ENCODE data around the gene GCNT1. TPM values are rescaled to one million over a fixed set of nuclear protein-coding genes. Genes with fewer than 3 reads are reported as not detected.
"Not testable (repeated sequence)": the region's sequence is repeated elsewhere in the genome, so short reads cannot be mapped to it uniquely, and the experiment has no call there.

Gene GCNT1
- total RNA-seq, 2 experiments from 2014 or later = 4.2 to 4.6 TPM

- ChIA-PET POLR2A (interaction anchor here (0.6 kb wide), 1 partner anchor 13 kb away, joined by 8 read pairs; no protein-coding TSS in a partner anchor), CTCF (interaction anchor here (0.8 to 3.2 kb wide), 3 partner anchors 13 to 19 kb away, joined by 3 to 12 read pairs (median 5); no protein-coding TSS in a partner anchor)
- Mint-ChIP-seq H3K4me1 (peaks cover 28% of the 10 kb centered on the region), H3K27ac (peak overlapping the region; percentile 58), H3K4me3 (no peak overlapping the region), H3K36me3 (ENCODE audit: low read depth) (no peaks in the 10 kb centered on the region), H3K27me3 (no peaks in the 10 kb centered on the region), H3K9me3 (ENCODE audit: low read depth) (no peaks in the 10 kb centered on the region)
- ATAC-seq (no peak), DNase-seq (no peak)
- intact Hi-C loops (cut with DNase I, micrococcal nuclease) = no loop called here
Observed at GRCh38 chr9:76425677-76426453, 33.1 kb upstream of the GCNT1 start.

GRCh38 chr9:76426807-76427419 lies 32.1 kb upstream of the GCNT1 start:
- Mint-ChIP-seq H3K4me1 (peaks cover 28% of the 10 kb centered on the region), H3K27ac (no peak overlapping the region), H3K27me3 (no peaks in the 10 kb centered on the region), H3K36me3 (ENCODE audit: low read depth) (no peaks in the 10 kb centered on the region), H3K4me3 (no peak overlapping the region), H3K9me3 (ENCODE audit: low read depth) (no peaks in the 10 kb centered on the region)
- no peak for DNase-seq
- peak; percentile 23 for ATAC-seq
- CTCF ChIA-PET = interaction anchor here (0.8 kb wide), 1 partner anchor 59 kb away, joined by 3 read pairs; no protein-coding TSS in a partner anchor
- intact Hi-C loops (cut with DNase I, micrococcal nuclease) = no loop called here
- POLR2A ChIA-PET = no interaction called here

GRCh38 chr9:76431601-76432000 lies 27.4 kb upstream of the GCNT1 start:
- peaks cover 20% of the 10 kb centered on the region for H3K4me1 Mint-ChIP-seq
- H3K27ac Mint-ChIP-seq = no peak overlapping the region
- DNase-seq (no peak), ATAC-seq (no peak)
- H3K4me3 Mint-ChIP-seq = no peak overlapping the region
- intact Hi-C loops (cut with DNase I, micrococcal nuclease) = no loop called here
- ChIA-PET CTCF (no interaction called here), POLR2A (no interaction called here)
- H3K9me3 Mint-ChIP-seq (ENCODE audit: low read depth) = no peaks in the 10 kb centered on the region
- no peaks in the 10 kb centered on the region for H3K36me3 Mint-ChIP-seq (ENCODE audit: low read depth)
- peaks cover 7% of the 10 kb centered on the region for H3K27me3 Mint-ChIP-seq

GRCh38 chr9:76433406-76433805 lies 25.6 kb upstream of the GCNT1 start:
- Mint-ChIP-seq H3K4me1 (peaks cover 23% of the 10 kb centered on the region), H3K36me3 (ENCODE audit: low read depth) (no peaks in the 10 kb centered on the region), H3K4me3 (no peak overlapping the region), H3K9me3 (ENCODE audit: low read depth) (no peaks in the 10 kb centered on the region), H3K27ac (peak overlapping the region; percentile 37), H3K27me3 (peaks cover 7% of the 10 kb centered on the region)
- intact Hi-C loops (cut with DNase I, micrococcal nuclease) = no loop called here
- no peak for DNase-seq
- POLR2A ChIA-PET = no interaction called here
- CTCF ChIA-PET = interaction anchor here (0.7 to 1.2 kb wide), 5 partner anchors 9 to 270 kb away, joined by 3 to 4 read pairs (median 3); no protein-coding TSS in a partner anchor
- ATAC-seq = peak; percentile 35

GRCh38 chr9:76433836-76434235 lies 25.1 kb upstream of the GCNT1 start:
- H3K36me3 Mint-ChIP-seq (ENCODE audit: low read depth) = no peaks in the 10 kb centered on the region
- H3K9me3 Mint-ChIP-seq (ENCODE audit: low read depth) = no peaks in the 10 kb centered on the region
- ChIA-PET POLR2A (no interaction called here), CTCF (interaction anchor here (0.6 to 1.2 kb wide), 6 partner anchors 10 to 270 kb away, joined by 3 to 4 read pairs (median 3); no protein-coding TSS in a partner anchor)
- peak overlapping the region; percentile 37 for H3K27ac Mint-ChIP-seq
- no peak overlapping the region for H3K4me3 Mint-ChIP-seq
- ATAC-seq (peak; percentile 66), DNase-seq (no peak)
- intact Hi-C loops (cut with DNase I, micrococcal nuclease) = no loop called here
- H3K4me1 Mint-ChIP-seq = peaks cover 28% of the 10 kb centered on the region
- peaks cover 7% of the 10 kb centered on the region for H3K27me3 Mint-ChIP-seq

- H3K4me3 Mint-ChIP-seq; ATAC-seq; H3K27ac Mint-ChIP-seq; POLR2A ChIA-PET; H3K9me3 Mint-ChIP-seq (ENCODE audit: low read depth); DNase-seq; H3K27me3 Mint-ChIP-seq; H3K36me3 Mint-ChIP-seq (ENCODE audit: low read depth): not testable (repeated sequence)
- H3K4me1 Mint-ChIP-seq = peaks cover 36% of the 10 kb centered on the region
- intact Hi-C loops (cut with DNase I, micrococcal nuclease) = loop anchor here in 1 of 2 experiments (5.0 kb wide), 1 partner anchor 127 kb away; no protein-coding TSS in a partner anchor
- CTCF ChIA-PET = interaction anchor here (0.6 kb wide), 1 partner anchor 25 kb away, joined by 4 read pairs; no protein-coding TSS in a partner anchor
Observed at GRCh38 chr9:76434897-76435296, 24.1 kb upstream of the GCNT1 start.

GRCh38 chr9:76437017-76437699 lies 21.8 kb upstream of the GCNT1 start:
- H3K36me3 Mint-ChIP-seq (ENCODE audit: low read depth); H3K9me3 Mint-ChIP-seq (ENCODE audit: low read depth); H3K4me3 Mint-ChIP-seq; H3K27me3 Mint-ChIP-seq; ATAC-seq; CTCF ChIA-PET; POLR2A ChIA-PET; DNase-seq: not testable (repeated sequence)
- intact Hi-C loops (cut with DNase I, micrococcal nuclease) = loop anchor here in 1 of 2 experiments (5.0 kb wide), 1 partner anchor 125 kb away; no protein-coding TSS in a partner anchor
- peak overlapping the region; percentile 57 for H3K27ac Mint-ChIP-seq
- H3K4me1 Mint-ChIP-seq = peaks cover 56% of the 10 kb centered on the region

GRCh38 chr9:76438841-76439588 lies 20.0 kb upstream of the GCNT1 start:
- H3K4me1 Mint-ChIP-seq = peaks cover 52% of the 10 kb centered on the region
- H3K4me3 Mint-ChIP-seq = no peak overlapping the region
- CTCF ChIA-PET = interaction anchor here (1.1 to 1.9 kb wide), 6 partner anchors 12 to 219 kb away, joined by 3 to 8 read pairs (median 5); partner anchors contain the start of gene RFK
- peak; percentile 48 for DNase-seq
- intact Hi-C loops (cut with DNase I, micrococcal nuclease) = loop anchor here (1.0 to 5.0 kb wide), 4 partner anchors 15 to 123 kb away; partner anchors contain the start of gene RFK (in 1 of the 2)
- H3K9me3 Mint-ChIP-seq (ENCODE audit: low read depth) = no peaks in the 10 kb centered on the region
- peak overlapping the region; percentile 70 for H3K27ac Mint-ChIP-seq
- peak; percentile 66 for ATAC-seq
- peaks cover 3% of the 10 kb centered on the region for H3K36me3 Mint-ChIP-seq (ENCODE audit: low read depth)
- POLR2A ChIA-PET = interaction anchor here (1.0 to 1.6 kb wide), 3 partner anchors 10 to 15 kb away, joined by 6 to 8 read pairs (median 6); no protein-coding TSS in a partner anchor
- peaks cover 5% of the 10 kb centered on the region for H3K27me3 Mint-ChIP-seq

- Mint-ChIP-seq H3K27ac (peak overlapping the region; percentile 96), H3K4me3 (peak overlapping the region; percentile 80), H3K36me3 (ENCODE audit: low read depth) (peaks cover 3% of the 10 kb centered on the region), H3K9me3 (ENCODE audit: low read depth) (no peaks in the 10 kb centered on the region), H3K27me3 (peaks cover 5% of the 10 kb centered on the region), H3K4me1 (peaks cover 51% of the 10 kb centered on the region)
- peak; percentile 83 for ATAC-seq
- DNase-seq = peak; percentile 70
- intact Hi-C loops (cut with DNase I, micrococcal nuclease) = loop anchor here (2.0 to 10.0 kb wide), 5 partner anchors 17 to 573 kb away; partner anchors contain the start of genes FOXB2 (in 1 of the 2), GCNT1 (in 1 of the 2) and RFK (in 1 of the 2)
- ChIA-PET CTCF (interaction anchor here (0.6 to 2.6 kb wide), 10 partner anchors 12 to 275 kb away, joined by 3 to 12 read pairs (median 3); partner anchors contain the start of gene GCNT1), POLR2A (interaction anchor here (0.6 to 0.9 kb wide), 2 partner anchors 47 to 1315 kb away, joined by 3 read pairs; no protein-coding TSS in a partner anchor)
Observed at GRCh38 chr9:76441551-76442322, 17.2 kb upstream of the GCNT1 start.

- CTCF ChIA-PET = interaction anchor here (0.7 to 1.8 kb wide), 4 partner anchors 19 to 266 kb away, joined by 3 to 6 read pairs (median 4); no protein-coding TSS in a partner anchor
- H3K4me3 Mint-ChIP-seq = peak overlapping the region; percentile 80
- POLR2A ChIA-PET = no interaction called here
- H3K9me3 Mint-ChIP-seq (ENCODE audit: low read depth) = no peaks in the 10 kb centered on the region
- ATAC-seq = no peak
- no peak for DNase-seq
- H3K4me1 Mint-ChIP-seq = peaks cover 38% of the 10 kb centered on the region
- no peak overlapping the region for H3K27ac Mint-ChIP-seq
- intact Hi-C loops (cut with DNase I, micrococcal nuclease) = loop anchor here (2.0 to 10.0 kb wide), 4 partner anchors 15 to 571 kb away; partner anchors contain the start of genes FOXB2 (in 1 of the 2) and GCNT1 (in 1 of the 2)
- H3K27me3 Mint-ChIP-seq = peaks cover 5% of the 10 kb centered on the region
- H3K36me3 Mint-ChIP-seq (ENCODE audit: low read depth) = peaks cover 3% of the 10 kb centered on the region
Observed at GRCh38 chr9:76443887-76444286, 15.1 kb upstream of the GCNT1 start.
